SK-MEL-5 (cell line): ENCODE data around the gene HSD17B12. TPM values are rescaled to one million over a fixed set of nuclear protein-coding genes. Genes with fewer than 3 reads are reported as not detected.
"Not testable (repeated sequence)": the region's sequence is repeated elsewhere in the genome, so short reads cannot be mapped to it uniquely, and the experiment has no call there.

Experiments used
- DNase-seq: peaks from one replicate; pipeline ENCODE4 v3.0.0-alpha.2; 2016; ENCODE audit warnings: low read depth, low spot score
- in situ Hi-C: cut with HindIII; loops from 2 replicates; pipeline ENCODE4 v1.10.0; 2016; ENCODE audit warnings: low sequenced_read_pairs, high pct_unique_total_duplicates, low pct_unique_long_range_greater_than_20kb
- total RNA-seq: library from RNA; depleted of rRNA; stranded (reverse); fragments of >200 nt; shearing (Covaris generic); gene quantifications from 2 replicates; pipeline ENCODE4 v1.2.3, GENCODE V29; 2014

HSD17B12 gene
- total RNA-seq, 1 experiment from 2014 or later: 107 TPM

DNA sequence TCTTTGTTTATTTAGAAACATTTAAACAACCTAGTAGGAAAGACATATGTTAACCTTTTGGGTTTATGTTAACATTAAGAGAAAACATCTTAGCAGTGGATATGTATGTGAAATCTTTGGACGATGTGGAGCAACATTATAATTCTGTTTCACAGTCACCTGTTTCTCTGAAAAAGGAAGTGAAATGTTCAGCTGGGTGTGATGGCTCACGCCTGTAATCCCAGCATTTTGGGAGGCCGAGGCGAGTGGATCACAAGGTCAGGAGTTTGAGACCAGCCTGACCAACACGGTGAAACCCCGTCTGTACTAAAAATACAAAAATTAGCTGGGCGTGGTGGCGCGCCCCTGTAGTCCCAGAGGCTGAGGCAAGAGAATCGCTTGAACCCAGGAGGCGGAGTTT is 1.5 kb downstream of the HSD17B12 start:
- in situ Hi-C loops, DNase-seq: not testable (repeated sequence)

DNA sequence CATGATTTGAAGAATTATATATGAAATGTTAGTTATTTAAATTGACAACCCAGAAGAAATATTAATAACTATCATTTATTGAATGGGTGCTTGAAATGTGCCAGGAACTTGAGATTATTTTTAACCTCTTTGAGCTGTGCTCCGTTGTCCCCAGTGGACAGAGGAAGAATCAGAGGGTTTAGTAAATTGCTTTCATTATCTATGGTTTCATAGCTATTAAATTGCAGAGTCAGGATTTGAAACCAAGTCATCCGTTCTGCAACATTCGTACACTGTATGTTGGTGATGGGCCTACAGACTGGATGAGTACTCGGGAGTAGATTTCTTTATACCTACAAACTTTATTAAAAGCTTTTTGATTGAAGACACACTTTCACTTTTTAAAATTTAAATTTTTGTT is 4.9 kb downstream of the HSD17B12 start:
- in situ Hi-C loops: no loop called here

DNA sequence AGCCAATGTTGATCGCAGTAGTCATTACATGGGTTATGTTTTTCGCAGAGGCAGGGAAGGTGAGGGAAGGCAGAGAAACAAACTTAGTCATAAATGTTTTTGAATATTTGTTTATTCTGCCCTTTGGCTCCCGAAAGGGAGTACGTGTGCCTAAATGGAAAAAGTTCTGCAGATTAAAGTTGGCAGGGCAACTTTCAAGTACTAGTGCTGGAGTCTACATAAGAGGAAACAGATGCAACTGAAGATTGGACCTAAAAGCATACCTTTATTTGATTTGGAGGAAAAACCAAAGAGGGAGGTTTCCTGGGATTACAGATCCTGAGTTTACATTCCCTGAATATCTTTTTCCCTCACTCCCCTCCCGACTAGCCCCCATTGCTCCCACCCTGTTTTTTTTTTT is 5.7 kb downstream of the HSD17B12 start:
- DNase-seq: no peak
- in situ Hi-C loops: no loop called here

More for the DNA sequence above, 4.9 kb downstream of the HSD17B12 start:
- DNase-seq: peak; percentile 9

DNA sequence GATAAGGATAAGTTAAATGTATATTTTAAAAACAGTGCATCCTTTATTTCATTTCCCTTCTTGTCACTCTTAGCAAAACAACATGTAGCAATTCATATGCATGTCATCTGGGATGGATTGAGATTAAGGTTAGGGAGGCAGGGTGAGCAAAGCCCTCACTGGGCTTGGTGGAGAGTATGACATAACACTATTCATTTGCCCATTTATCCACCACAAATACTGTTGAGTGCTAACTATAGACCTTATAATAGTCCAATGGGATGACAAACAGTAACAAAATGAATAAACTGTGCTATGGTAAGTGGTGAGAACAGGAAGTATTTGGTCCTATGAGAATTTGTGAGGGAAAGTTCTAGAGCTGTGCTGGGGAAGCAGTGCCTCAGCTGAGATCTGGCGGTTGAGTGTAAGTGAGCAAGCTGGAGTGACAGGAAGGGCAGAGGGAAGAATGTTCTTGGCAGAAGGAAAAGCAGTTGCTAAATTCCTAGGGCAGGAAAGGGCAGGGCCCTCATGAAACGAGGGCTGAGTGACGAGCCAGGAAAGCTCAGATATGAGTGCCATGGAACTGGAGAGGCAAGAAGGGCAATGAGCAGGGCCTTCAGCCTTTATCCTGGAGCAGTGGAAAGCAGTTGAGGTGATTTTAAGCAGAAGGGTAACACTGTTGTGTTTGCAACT is 6.7 kb downstream of the HSD17B12 start:
- DNase-seq: no peak
- in situ Hi-C loops: no loop called here

- in situ Hi-C loops: no loop called here
- no peak for DNase-seq
Observed at GRCh38 chr11:43688394-43688793, 7.9 kb downstream of the HSD17B12 start.

DNA sequence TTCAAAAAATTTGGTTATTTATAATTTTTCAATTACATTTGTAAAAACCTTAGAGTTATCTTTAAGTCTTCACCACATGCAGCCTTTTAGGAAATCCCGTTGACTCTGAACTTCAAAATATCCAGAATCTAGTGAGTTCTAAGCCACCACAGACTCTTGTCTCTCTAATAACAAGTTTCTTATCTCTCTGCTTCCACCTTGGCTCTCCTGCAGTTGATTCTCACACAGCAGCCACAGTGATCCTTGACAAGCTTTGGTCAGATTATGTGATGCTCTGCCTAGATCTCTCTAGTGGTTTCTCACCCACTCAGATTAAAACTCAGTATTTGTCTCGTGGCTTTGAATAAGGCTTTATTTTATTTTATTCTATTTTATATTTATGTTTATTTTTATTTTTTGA is 8.6 kb downstream of the HSD17B12 start:
- DNase-seq: no peak
- in situ Hi-C loops: no loop called here

- no peak for DNase-seq
- in situ Hi-C loops: no loop called here
Observed at GRCh38 chr11:43690929-43691725, 10.6 kb downstream of the HSD17B12 start.

- in situ Hi-C loops: no loop called here
- no peak for DNase-seq
Observed at GRCh38 chr11:43691806-43692205, 11.3 kb downstream of the HSD17B12 start.

- DNase-seq: no peak
- in situ Hi-C loops: no loop called here
Observed at GRCh38 chr11:43693069-43693468, 12.5 kb downstream of the HSD17B12 start.

GRCh38 chr11:43693731-43694130 is 13.2 kb downstream of the HSD17B12 start:
- in situ Hi-C loops: no loop called here
- no peak for DNase-seq

DNA sequence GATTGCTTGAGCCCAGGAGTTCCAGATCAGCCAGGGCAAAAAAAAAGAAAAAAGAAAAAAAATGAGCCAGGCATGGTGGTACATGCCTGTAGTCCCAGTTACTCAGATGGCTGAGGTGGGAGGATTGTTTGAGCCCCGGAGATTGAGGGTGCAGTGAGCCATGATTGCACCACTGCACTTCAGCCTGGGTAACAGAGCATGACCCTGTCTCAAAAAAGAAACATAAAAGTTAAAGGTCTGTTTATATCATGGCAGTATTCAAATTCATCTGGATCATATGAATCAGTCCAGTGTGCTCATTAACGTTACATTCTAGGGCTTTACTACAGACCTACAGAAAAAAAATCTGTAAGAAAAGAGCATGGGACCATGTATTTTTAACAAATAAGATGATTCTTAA is 13.9 kb downstream of the HSD17B12 start:
- DNase-seq: no peak
- in situ Hi-C loops: no loop called here

DNA sequence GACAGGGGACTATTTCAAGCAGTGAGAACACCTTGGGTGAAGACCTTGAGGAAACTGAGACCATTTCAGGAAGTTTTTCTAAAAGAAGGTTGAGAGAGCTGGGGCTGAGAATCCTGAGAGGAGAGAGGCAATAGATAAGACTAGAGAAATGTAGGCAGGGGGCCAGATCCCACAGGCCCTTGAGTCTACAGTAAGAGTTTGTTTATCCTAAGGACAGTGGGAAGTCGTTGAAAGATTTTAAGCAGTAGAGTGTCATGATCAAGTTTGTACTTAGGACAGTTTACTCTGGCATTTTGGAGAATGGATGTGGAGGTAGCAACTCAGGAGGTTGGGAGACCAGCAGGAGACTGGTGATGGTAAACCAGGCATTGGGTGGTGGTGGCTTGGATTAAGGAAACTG is 17.1 kb downstream of the HSD17B12 start:
- in situ Hi-C loops: no loop called here
- DNase-seq: no peak

DNA sequence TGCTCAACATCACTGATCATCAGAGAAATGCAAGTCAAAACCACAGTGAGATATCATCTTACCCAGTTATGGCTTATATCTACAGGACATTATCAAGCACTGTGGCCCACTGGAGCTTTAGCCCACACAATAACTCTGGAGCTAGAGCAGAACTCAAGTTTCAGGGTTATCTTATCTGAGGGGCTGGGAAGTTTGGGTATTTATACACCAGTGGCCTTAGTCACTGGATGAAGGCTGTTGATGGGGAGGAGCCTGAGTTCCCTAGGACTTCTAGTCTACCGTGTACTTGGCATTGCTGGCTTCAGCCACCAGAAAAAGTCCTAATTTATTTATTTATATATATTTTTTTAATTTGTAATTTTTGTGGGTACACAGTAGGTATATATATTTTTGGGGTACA is 19.3 kb downstream of the HSD17B12 start:
- DNase-seq: no peak
- in situ Hi-C loops: no loop called here

- in situ Hi-C loops: no loop called here
- DNase-seq: no peak
Observed at GRCh38 chr11:43706631-43707030, 26.1 kb downstream of the HSD17B12 start.

- peak; percentile 25 for DNase-seq
- in situ Hi-C loops: no loop called here
Observed at GRCh38 chr11:43708776-43709175, 28.2 kb downstream of the HSD17B12 start.

DNA sequence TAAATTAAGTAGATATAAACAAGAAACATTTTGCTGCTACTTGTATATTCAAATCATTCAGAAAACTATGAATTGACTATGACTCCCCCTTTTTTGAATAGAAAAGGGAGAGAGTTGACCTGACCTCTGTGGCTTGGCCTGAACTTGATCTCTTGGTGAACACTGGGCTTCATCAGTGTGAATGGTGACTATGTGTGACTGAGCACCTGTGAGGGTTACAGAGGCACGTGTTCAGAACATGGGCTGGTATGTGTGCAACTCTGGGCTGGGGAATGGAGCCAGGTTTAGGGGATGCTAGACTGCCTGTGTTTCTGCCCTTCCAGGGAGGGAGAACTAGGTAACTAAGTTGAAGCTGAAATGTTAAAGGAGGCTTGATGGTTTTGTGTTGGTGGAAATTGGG is 29.2 kb downstream of the HSD17B12 start:
- in situ Hi-C loops: no loop called here
- DNase-seq: no peak

DNA sequence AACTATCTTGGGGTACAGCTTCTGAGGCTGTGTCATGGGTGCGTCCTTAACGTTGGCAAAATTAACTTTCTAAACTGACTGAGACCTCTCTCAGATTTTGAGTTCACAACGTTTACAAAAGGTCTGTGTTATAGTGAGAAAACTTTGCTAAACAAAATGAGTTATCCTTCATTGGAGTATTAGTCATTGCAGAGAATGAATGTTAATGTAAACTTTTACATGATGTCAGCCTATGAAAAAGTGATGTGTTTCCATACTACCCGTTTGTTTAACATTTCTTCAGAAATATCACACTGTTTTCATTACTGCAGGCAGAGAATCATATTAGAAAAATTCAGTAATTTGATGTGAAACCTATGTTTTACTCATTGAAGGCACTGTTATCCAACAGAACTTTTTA is 32.1 kb downstream of the HSD17B12 start:
- in situ Hi-C loops: no loop called here
- no peak for DNase-seq

DNA sequence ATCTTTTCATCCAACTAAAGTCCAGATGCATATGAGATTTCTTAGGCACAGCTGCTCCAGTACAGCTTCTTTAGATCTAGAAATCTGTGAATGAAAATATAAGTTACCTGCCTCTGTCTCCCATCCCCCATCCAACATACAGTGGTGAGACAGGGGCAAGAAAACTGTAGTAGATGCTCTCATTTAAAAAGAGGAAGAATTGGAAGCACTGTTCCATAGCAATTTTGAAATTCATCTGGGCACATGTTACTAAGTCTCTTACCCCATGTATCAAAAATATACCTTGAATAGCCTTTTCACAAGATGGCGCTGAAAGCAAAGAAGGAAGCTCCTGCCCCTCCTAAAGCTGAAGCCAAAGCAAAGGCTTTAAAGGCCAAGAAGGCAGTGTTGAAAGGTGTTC is 37.8 kb downstream of the HSD17B12 start:
- in situ Hi-C loops: no loop called here
- DNase-seq: no peak

GRCh38 chr11:43723617-43724016 is 43.1 kb downstream of the HSD17B12 start:
- in situ Hi-C loops: no loop called here

More at GRCh38 chr11:43723617-43724016, 43.1 kb downstream of the HSD17B12 start:
- no peak for DNase-seq
